OCI-LY7 (cell line): Measurements from ENCODE around the gene RAB11FIP4.

Experiments
- EZH2phosphoT487 ChIP-seq: fragments of 200-600 bp; sonication (generic); IDR thresholded peaks from 2 replicates; pipeline ENCODE4 v1.6.1; 2018; ENCODE audit warnings: low read depth, borderline replicate concordance, mild to moderate bottlenecking, mixed run types, antibody characterized with exemption, low read length, moderate library complexity, mixed read lengths
- TF ChIP-seq, protein P1 (sequence below): fragments of 200-600 bp; sonication (generic); conservative IDR thresholded peaks from 2 replicates; pipeline ENCODE4 v1.5.1; 2014; ENCODE audit warnings: mild to moderate bottlenecking, antibody characterized with exemption, low read length, moderate library complexity, mixed read lengths

DNA sequence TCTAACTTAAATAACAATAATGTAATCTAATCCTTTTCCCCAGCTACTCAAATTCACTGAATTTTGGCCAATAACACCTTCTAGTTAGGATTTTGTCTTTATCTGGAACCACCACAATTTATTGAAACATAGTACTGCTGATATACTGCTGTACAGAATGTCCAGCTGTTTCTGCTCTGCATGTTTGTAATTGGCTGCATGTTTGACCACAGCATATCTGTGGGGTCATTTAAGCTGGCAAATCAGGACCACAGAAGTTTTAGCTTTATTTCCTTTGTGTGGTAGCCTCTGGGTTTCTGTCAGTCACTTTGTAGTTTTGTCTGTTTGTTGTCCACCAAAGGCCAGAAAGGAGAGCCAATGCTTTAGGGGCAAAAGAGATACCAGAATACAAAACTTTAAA, 22.2 kb upstream of the RAB11FIP4 start:
- TF ChIP-seq, protein P1, sequence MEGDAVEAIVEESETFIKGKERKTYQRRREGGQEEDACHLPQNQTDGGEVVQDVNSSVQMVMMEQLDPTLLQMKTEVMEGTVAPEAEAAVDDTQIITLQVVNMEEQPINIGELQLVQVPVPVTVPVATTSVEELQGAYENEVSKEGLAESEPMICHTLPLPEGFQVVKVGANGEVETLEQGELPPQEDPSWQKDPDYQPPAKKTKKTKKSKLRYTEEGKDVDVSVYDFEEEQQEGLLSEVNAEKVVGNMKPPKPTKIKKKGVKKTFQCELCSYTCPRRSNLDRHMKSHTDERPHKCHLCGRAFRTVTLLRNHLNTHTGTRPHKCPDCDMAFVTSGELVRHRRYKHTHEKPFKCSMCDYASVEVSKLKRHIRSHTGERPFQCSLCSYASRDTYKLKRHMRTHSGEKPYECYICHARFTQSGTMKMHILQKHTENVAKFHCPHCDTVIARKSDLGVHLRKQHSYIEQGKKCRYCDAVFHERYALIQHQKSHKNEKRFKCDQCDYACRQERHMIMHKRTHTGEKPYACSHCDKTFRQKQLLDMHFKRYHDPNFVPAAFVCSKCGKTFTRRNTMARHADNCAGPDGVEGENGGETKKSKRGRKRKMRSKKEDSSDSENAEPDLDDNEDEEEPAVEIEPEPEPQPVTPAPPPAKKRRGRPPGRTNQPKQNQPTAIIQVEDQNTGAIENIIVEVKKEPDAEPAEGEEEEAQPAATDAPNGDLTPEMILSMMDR: no peak
- no peak for TF ChIP-seq EZH2phosphoT487
